Memory B cell (primary cell): Measurements from ENCODE around the gene DECR2.

ENCODE experiments used
- ATAC-seq: fragments of 150-1000 bp; cut with Tn5 transposase; 2 replicates; pipeline ENCODE4 v1.10.0; 2021; ENCODE audit warnings: low read depth, mild to moderate bottlenecking, moderate library complexity
- DNase-seq, 2 donors: peaks; one replicate each; pipeline ENCODE4 v3.0.0; 2022; ENCODE audit warnings: low spot score in 2 of 2
- H3K27ac Mint-ChIP-seq: one replicate; pipeline ENCODE4 v1.8.0; 2022; ENCODE audit warnings: mild to moderate bottlenecking, moderate library complexity, mixed read lengths
- H3K27me3 Mint-ChIP-seq: one replicate; pipeline ENCODE4 v1.8.0; 2022; ENCODE audit warnings: mixed read lengths
- H3K36me3 Mint-ChIP-seq: one replicate; pipeline ENCODE4 v1.8.0; 2022; ENCODE audit warnings: mild to moderate bottlenecking, mixed read lengths
- H3K4me1 Mint-ChIP-seq: one replicate; pipeline ENCODE4 v1.8.0; 2022; ENCODE audit warnings: mixed read lengths
- H3K4me3 Mint-ChIP-seq: one replicate; pipeline ENCODE4 v1.8.0; 2022; ENCODE audit warnings: mild to moderate bottlenecking, moderate library complexity, mixed read lengths
- H3K9me3 Mint-ChIP-seq: one replicate; pipeline ENCODE4 v1.8.0; 2022; ENCODE audit warnings: mixed read lengths

The DECR2 gene

DNA sequence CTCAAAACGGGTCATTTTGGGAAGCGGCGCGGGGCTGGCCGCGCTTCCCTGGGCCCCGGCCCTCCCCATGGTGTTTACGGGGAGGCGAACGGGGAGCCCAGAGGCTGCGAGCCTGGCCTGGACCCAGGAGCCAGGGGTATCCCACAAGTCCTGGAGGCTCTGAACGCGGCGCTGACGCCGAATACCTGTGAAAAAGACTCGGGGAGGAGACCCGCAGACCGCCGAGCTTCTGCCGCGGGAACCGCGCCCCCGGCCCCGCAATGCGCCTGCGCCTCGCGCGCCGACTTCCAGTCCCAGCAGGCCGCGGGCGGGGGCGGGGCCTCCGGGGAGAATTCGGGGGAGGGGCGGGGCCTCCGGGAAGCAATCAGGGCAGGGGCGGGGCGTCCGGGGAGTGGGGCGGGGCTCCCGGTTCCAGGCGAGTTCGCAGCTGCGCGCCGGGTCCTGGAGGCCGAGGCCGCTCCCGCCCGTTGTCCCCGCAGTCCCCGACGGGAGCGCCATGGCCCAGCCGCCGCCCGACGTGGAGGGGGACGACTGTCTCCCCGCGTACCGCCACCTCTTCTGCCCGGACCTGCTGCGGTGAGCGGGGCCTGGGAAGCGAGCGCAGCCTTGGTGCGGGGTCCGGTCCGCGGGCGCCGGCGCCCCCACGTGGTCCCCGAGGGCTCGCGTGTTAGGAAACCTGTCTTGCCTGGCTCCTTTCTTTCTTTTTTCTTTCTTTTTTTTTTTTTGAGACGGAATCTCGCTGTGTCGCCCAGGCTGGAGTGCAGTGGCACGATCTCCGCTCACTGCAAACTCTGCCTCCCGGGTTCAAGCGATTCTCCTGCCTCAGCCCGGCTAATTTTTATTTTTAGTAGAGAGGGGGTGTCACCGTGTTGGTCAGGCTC, at the start of gene DECR2:
DECR2 (plus strand) TSS at position 418 of the 881 bp plus-strand sequence; CDS start at position 497, 79 bp downstream.
- peak; percentile 71 for ATAC-seq
- no peaks in the 10 kb centered on the region for H3K36me3 Mint-ChIP-seq
- peaks cover 14% of the 10 kb centered on the region for H3K4me1 Mint-ChIP-seq
- peak; percentile 91 to 93 for DNase-seq
- peak within 1 kb of the TSS; percentile 93 for H3K27ac Mint-ChIP-seq
- H3K27me3 Mint-ChIP-seq = no peaks in the 10 kb centered on the region
- H3K4me3 Mint-ChIP-seq = peak within 1 kb of the TSS; percentile 97
- no peaks in the 10 kb centered on the region for H3K9me3 Mint-ChIP-seq

GRCh38 chr16:352547-353403, 48.9 kb upstream of the DECR2 start, which contains the start of gene AXIN1:
Gene AXIN1, minus strand, starts transcription at chr16:352723. Its CDS starts 5,698 bp downstream, at chr16:347025.
- ATAC-seq = peak; percentile 81
- H3K36me3 Mint-ChIP-seq = peaks cover 2% of the 10 kb centered on the region

DNA sequence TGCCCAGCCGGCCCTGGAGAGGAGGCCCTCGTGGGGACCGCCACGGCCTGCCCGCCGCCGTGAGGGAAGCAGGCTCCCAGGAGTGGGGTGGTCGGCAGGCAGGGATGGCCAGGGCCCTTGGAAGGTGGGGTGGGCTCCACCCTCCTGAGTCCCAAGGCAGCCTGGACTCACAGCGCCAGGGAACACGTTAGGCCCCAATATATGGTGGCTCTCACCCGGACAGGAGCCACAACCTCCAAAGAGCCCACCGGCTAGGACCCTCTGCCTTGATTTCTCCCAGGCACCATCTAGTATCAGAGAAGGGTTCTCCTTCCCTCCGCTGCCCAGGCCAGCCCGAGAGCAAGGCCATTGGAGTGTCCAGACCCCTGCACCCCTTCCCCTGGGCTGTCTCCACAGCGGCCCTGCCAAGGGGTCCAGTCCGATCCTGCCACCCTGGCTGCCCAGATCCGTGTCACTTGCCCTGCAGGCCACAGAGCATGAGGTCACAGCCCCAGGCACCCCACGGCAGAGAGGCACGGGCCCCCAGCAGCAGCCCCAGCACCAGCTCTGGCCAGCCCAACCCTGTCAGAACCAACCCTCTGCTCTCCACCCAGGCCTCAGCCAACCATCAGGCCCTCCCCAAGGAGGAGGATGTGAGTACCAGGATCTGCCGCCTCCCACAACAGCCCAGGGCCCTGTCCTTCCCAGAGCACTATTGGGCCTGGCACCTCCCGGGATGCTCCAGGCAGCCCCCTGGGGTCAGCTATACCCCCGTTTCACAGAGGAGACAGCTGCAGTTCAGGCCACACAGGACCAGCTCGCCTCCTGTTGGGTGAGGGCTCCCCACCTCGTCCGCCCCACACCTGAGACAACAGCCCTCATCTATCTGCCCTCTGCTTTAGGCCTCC, 48.0 kb upstream of the DECR2 start:
- Mint-ChIP-seq H3K27me3 (no peaks in the 10 kb centered on the region), H3K27ac (no peak overlapping the region), H3K36me3 (peaks cover 2% of the 10 kb centered on the region), H3K4me1 (peaks cover 7% of the 10 kb centered on the region), H3K4me3 (peak overlapping the region; percentile 39), H3K9me3 (no peaks in the 10 kb centered on the region)
- ATAC-seq = no peak
- DNase-seq = no peak

More at GRCh38 chr16:352547-353403, 48.9 kb upstream of the DECR2 start, which contains the start of gene AXIN1:
- DNase-seq = peak; percentile 97 to 99
- H3K4me3 Mint-ChIP-seq = peak within 1 kb of the TSS; percentile 81
- no peaks in the 10 kb centered on the region for H3K27me3 Mint-ChIP-seq
- H3K4me1 Mint-ChIP-seq = peaks cover 10% of the 10 kb centered on the region
- no peak within 1 kb of the TSS for H3K27ac Mint-ChIP-seq
- H3K9me3 Mint-ChIP-seq = no peaks in the 10 kb centered on the region

DNA sequence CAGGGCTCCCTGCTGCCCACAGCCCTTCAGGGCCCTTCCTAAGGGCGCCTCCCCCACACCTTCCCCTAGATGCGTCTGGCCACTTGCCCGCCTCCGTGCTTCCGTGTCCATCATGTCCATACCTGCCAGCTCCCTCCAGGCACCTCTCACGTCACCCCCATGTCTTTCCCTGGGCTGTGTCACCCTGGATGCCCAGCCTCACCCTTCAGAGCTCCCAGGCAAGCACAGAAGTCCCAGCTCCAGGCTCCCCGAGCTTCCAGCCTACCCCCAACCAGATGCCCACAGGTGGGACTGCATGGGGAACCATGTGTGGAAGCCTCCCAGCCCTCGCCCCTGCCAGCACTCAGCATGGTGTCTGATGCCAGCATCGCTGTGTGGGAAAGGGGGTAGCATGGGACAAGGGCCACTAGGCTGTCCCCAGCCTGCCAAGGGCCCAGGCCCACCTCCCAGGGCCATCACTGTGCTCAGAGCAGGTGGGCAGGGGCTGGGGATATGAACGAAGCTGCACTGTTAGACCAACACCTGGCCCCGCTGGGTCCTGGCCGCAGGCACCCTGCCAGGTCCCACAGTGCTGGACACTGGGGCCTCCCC, 47.3 kb upstream of the DECR2 start:
- Mint-ChIP-seq H3K4me3 (peak overlapping the region; percentile 39), H3K36me3 (peaks cover 2% of the 10 kb centered on the region), H3K27ac (no peak overlapping the region), H3K27me3 (no peaks in the 10 kb centered on the region), H3K9me3 (no peaks in the 10 kb centered on the region), H3K4me1 (peaks cover 3% of the 10 kb centered on the region)
- DNase-seq (no peak), ATAC-seq (no peak)

- H3K36me3 Mint-ChIP-seq = peaks cover 2% of the 10 kb centered on the region
These were observed 46.7 kb upstream of the DECR2 start for GRCh38 chr16:354971-355461.

DNA sequence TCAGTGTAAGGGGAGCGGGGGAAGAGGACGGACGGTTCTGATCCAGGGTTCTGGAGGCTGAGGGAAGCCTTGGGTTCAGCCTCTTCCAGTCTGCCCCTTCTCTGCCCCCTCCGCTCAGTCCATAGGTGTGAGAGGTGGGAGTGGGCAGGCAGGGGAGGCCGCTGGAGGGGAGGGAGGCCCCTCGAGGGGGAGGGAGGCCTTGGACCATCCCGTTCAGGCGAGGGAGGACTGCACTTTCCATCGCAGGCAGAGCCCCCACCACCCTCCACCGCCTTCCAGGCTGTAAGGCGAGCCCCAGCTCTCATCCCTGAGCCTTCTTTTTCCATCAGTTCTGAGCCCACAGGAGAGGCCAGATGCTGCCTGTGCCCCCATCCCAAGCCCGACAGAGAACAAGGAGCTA, 44.9 kb upstream of the DECR2 start:
- ATAC-seq = no peak
- Mint-ChIP-seq H3K4me1 (no peaks in the 10 kb centered on the region), H3K4me3 (no peak overlapping the region), H3K9me3 (no peaks in the 10 kb centered on the region), H3K27me3 (no peaks in the 10 kb centered on the region), H3K27ac (no peak overlapping the region), H3K36me3 (no peaks in the 10 kb centered on the region)
- no peak for DNase-seq

More at GRCh38 chr16:354971-355461, 46.7 kb upstream of the DECR2 start:
- no peak for ATAC-seq
- H3K27me3 Mint-ChIP-seq = no peaks in the 10 kb centered on the region
- H3K4me1 Mint-ChIP-seq = no peaks in the 10 kb centered on the region
- no peak for DNase-seq
- no peak overlapping the region for H3K27ac Mint-ChIP-seq
- no peak overlapping the region for H3K4me3 Mint-ChIP-seq
- H3K9me3 Mint-ChIP-seq = no peaks in the 10 kb centered on the region

GRCh38 chr16:359067-359763, 42.5 kb upstream of the DECR2 start:
- DNase-seq (no peak), ATAC-seq (no peak)
- no peak overlapping the region for H3K27ac Mint-ChIP-seq
- H3K36me3 Mint-ChIP-seq = no peaks in the 10 kb centered on the region
- peaks cover 5% of the 10 kb centered on the region for H3K4me1 Mint-ChIP-seq
- no peaks in the 10 kb centered on the region for H3K9me3 Mint-ChIP-seq
- H3K27me3 Mint-ChIP-seq = peaks cover 10% of the 10 kb centered on the region
- H3K4me3 Mint-ChIP-seq = no peak overlapping the region

- Mint-ChIP-seq H3K27me3 (peaks cover 10% of the 10 kb centered on the region), H3K4me1 (peaks cover 5% of the 10 kb centered on the region), H3K9me3 (no peaks in the 10 kb centered on the region), H3K36me3 (no peaks in the 10 kb centered on the region), H3K27ac (no peak overlapping the region), H3K4me3 (no peak overlapping the region)
- DNase-seq (no peak), ATAC-seq (no peak)
These were observed 41.6 kb upstream of the DECR2 start for GRCh38 chr16:359871-360697.

GRCh38 chr16:360698-361336, 40.9 kb upstream of the DECR2 start:
- Mint-ChIP-seq H3K36me3 (no peaks in the 10 kb centered on the region), H3K4me1 (peaks cover 5% of the 10 kb centered on the region), H3K9me3 (no peaks in the 10 kb centered on the region), H3K27ac (no peak overlapping the region), H3K27me3 (peaks cover 10% of the 10 kb centered on the region), H3K4me3 (no peak overlapping the region)
- DNase-seq = no peak
- ATAC-seq = no peak

DNA sequence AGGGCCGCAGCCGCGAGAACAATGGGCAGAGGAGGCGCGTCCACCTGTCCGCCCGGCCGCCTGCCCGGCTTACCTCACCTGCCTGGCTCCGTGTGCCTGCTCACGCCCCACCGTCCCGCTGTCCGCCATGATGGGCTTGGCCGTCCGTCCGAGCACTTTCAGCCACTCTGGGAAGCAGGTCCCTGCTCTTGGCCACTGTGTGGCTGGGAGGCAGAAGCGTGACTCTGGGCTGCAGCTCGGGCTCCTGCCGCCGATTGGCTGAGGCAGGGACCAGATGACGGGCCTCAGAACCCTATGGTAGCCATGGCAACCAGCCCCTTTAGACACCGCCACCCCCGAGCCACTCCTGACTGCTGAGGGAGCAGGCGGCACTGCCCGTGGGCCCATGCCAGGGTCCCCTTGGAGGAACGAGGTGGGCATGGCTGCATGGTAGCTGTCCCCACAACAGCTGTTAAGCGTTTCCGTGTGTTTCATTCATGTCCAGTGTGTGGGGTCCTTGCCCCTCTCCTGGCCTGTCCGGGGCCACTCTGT, 40.3 kb upstream of the DECR2 start:
- H3K9me3 Mint-ChIP-seq = no peaks in the 10 kb centered on the region
- H3K36me3 Mint-ChIP-seq = no peaks in the 10 kb centered on the region
- H3K27ac Mint-ChIP-seq = no peak overlapping the region
- peaks cover 5% of the 10 kb centered on the region for H3K4me1 Mint-ChIP-seq
- no peak overlapping the region for H3K4me3 Mint-ChIP-seq
- ATAC-seq (no peak), DNase-seq (no peak)
- peaks cover 10% of the 10 kb centered on the region for H3K27me3 Mint-ChIP-seq

DNA sequence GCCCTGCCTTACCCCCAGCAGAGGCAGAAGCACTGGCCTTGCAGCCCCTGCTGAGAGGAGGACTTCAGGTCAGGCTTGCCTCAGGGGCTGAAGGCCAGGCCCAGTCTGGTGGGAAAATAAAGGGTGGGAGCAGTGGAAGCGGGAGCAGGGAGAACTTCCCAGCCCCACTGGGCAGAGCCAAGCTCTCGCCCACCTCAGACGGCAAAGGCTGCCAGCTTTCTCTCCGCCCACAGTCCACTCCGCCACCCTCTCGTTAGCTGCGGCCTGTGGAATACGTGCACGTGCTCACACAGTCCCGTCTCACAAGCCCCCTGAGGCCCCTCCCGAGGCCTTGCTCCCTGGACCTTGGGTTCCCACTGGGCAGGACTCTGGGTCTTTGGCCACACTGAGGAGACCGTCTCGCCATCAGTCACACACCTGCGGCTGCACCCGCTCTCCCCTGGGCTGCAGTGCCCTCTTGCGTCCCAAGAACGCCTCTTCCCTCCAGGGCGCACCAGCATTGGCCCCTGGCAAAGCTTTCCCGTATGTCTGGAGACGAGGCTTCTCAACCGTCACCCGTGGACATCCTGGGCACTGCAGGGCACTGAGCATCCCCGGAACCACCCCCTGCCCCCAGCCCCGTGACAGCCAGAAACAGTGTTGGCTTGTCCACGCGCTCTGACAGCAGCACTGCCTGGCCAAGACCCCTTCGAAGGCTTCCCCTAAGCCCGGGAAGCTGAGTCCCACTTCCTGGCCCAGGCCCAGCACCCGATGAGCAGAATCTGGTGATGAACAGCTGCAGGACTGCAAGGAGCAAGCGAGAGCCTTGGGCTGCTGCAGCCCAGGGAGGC, 39.6 kb upstream of the DECR2 start:
- Mint-ChIP-seq H3K27me3 (peaks cover 10% of the 10 kb centered on the region), H3K27ac (no peak overlapping the region), H3K4me1 (peaks cover 5% of the 10 kb centered on the region), H3K36me3 (peaks cover 4% of the 10 kb centered on the region), H3K4me3 (no peak overlapping the region), H3K9me3 (no peaks in the 10 kb centered on the region)
- ATAC-seq (peak; percentile 96), DNase-seq (peak; percentile 56 to 67)
